ENCODE data around the gene CAND2.

Gene CAND2

GRCh38 chr3:12803371-12803770 lies 6.9 kb downstream of the CAND2 start:
- no peak for TF ChIP-seq CTCF (IDR thresholded peaks at IDR 0.05; ENCODE audit: low read depth, low read length)
- no peak overlapping the region for H3K27ac ChIP-seq
- no peak for DNase-seq
- no peak overlapping the region for H3K4me3 ChIP-seq (ENCODE audit: low read depth, low read length)
- peaks cover 29% of the 10 kb centered on the region for H3K36me3 ChIP-seq
- no peaks in the 10 kb centered on the region for H3K9me3 ChIP-seq (ENCODE audit: severe bottlenecking)
- H3K27me3 ChIP-seq (ENCODE audit: insufficient read depth, low read depth, severe bottlenecking): no peaks in the 10 kb centered on the region

DNA sequence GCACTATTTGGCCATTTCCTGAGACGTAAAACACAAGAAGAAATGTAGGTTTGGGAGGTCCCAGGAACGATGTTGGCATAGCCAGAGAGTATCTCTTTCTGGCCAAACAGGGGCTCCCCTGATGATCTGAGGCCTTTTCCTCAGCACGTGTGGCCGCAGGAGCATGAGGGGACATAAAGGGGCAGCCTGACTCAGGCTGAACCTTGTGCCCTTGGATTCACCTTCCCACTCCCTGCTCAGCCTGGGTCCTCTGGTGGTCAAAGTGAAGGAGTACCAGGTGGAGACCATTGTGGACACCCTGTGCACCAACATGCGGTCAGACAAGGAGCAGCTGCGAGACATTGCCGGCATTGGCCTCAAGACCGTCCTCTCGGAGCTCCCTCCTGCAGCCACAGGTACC lies 10.6 kb downstream of the CAND2 start:
- H3K27ac ChIP-seq: no peak overlapping the region
- no peak for DNase-seq
- no peaks in the 10 kb centered on the region for H3K9me3 ChIP-seq (ENCODE audit: severe bottlenecking)
- H3K36me3 ChIP-seq: peaks cover 29% of the 10 kb centered on the region
- no peak overlapping the region for H3K4me3 ChIP-seq (ENCODE audit: low read depth, low read length)
- TF ChIP-seq CTCF (IDR thresholded peaks at IDR 0.05; ENCODE audit: low read depth, low read length): peak; percentile 36
- no peaks in the 10 kb centered on the region for H3K27me3 ChIP-seq (ENCODE audit: insufficient read depth, low read depth, severe bottlenecking)

- Histone ChIP-seq H3K27ac (no peak overlapping the region), H3K27me3 (ENCODE audit: insufficient read depth, low read depth, severe bottlenecking) (no peaks in the 10 kb centered on the region), H3K4me3 (ENCODE audit: low read depth, low read length) (no peak overlapping the region), H3K9me3 (ENCODE audit: severe bottlenecking) (no peaks in the 10 kb centered on the region), H3K36me3 (peaks cover 29% of the 10 kb centered on the region)
- no peak for DNase-seq
- TF ChIP-seq CTCF (IDR thresholded peaks at IDR 0.05; ENCODE audit: low read depth, low read length): no peak
Observed at GRCh38 chr3:12807601-12808359, 11.3 kb downstream of the CAND2 start.

DNA sequence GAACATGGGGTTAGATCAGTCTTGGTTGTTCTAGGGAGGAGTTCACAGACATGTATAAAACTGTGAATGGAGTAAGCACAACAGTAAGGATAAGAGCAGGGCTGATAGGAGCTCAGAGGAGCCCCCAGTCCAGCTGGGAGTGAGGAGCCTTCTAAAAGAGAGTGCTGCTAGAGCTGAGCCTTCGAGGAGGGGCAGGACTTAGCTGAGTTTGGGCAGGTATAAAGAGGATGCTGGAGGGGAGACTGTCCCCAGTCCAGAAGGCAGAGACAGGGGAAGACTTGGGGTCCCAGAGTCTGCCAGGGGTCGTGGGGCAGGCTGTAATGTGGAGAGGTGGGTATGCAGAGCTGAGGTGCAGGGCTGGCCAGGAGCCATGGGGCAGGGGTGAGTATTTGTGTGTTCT lies 12.1 kb downstream of the CAND2 start:
- H3K9me3 ChIP-seq (ENCODE audit: severe bottlenecking): no peaks in the 10 kb centered on the region
- no peaks in the 10 kb centered on the region for H3K27me3 ChIP-seq (ENCODE audit: insufficient read depth, low read depth, severe bottlenecking)
- H3K27ac ChIP-seq: no peak overlapping the region
- no peak for TF ChIP-seq CTCF (IDR thresholded peaks at IDR 0.05; ENCODE audit: low read depth, low read length)
- DNase-seq: no peak
- peaks cover 28% of the 10 kb centered on the region for H3K36me3 ChIP-seq
- no peak overlapping the region for H3K4me3 ChIP-seq (ENCODE audit: low read depth, low read length)

DNA sequence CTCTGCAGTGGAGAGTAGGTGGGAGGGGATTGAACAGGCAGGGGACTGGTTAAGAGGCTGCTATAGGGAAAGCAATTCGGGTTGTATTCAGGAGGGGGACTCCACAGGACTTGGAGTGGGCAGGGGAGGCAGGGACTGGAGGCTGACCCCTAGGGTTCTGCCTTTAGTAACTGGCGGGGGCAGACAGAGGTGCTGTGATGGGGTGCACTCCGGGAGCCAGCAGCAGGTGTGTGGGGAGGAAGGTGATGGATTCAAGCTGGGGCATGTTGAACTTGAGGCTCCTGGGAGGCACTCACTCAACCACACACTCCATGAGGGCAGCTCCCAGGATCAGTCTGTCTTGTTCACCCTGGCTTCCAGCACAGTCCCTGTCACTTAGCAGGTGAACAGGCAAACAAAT lies 12.5 kb downstream of the CAND2 start:
- H3K27ac ChIP-seq: no peak overlapping the region
- no peak overlapping the region for H3K4me3 ChIP-seq (ENCODE audit: low read depth, low read length)
- no peak for DNase-seq
- H3K36me3 ChIP-seq: peaks cover 24% of the 10 kb centered on the region
- no peaks in the 10 kb centered on the region for H3K27me3 ChIP-seq (ENCODE audit: insufficient read depth, low read depth, severe bottlenecking)
- no peak for TF ChIP-seq CTCF (IDR thresholded peaks at IDR 0.05; ENCODE audit: low read depth, low read length)
- H3K9me3 ChIP-seq (ENCODE audit: severe bottlenecking): no peaks in the 10 kb centered on the region

DNA sequence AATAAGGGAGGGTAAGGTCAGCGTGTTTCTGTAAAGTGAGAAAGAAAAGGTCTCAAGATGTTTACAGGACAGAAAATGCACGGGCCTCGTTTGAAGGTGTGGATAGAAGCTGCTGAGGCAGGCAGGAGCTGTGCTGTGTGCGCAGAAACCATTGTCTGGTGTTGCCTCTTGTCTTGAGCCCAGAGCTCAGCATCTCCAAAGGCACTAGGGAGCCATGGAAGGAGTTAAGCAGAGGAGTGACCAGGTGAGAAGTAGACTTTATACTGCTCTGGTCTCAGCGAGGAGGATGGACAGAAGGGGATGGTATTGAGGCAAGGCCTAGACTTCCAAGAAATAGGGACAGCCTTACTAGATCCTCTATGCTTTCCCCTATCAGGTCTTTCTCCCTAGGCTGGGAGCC lies 13.0 kb downstream of the CAND2 start:
- Histone ChIP-seq H3K27ac (no peak overlapping the region), H3K36me3 (peaks cover 20% of the 10 kb centered on the region), H3K4me3 (ENCODE audit: low read depth, low read length) (peak overlapping the region; percentile 43; the same call in 1 of the 2 replicates), H3K27me3 (ENCODE audit: insufficient read depth, low read depth, severe bottlenecking) (no peaks in the 10 kb centered on the region), H3K9me3 (ENCODE audit: severe bottlenecking) (no peaks in the 10 kb centered on the region)
- TF ChIP-seq CTCF (IDR thresholded peaks at IDR 0.05; ENCODE audit: low read depth, low read length): no peak
- no peak for DNase-seq
